Cardiac muscle cell (in vitro differentiated cells and primary cell): ENCODE results near the gene GPAT2. TPM values are rescaled to one million over a fixed set of nuclear protein-coding genes. Genes with fewer than 3 reads are reported as not detected.

Experiments used
- polyA plus RNA-seq: library from polyadenylated mRNA; unstranded; fragments of >200 nt; fragmentation: Nextera tagmentation; extraction: Ambion mirVana; gene quantifications from 2 replicates; pipeline ENCODE4 v1.2.1, GENCODE V29; 2016
- total RNA-seq: library from RNA; depleted of rRNA; stranded (reverse); fragments of >200 nt; gene quantifications from 2 replicates; pipeline ENCODE4 v1.2.3, GENCODE V29; 2016

Gene GPAT2
- total and polyA plus RNA-seq, 2 experiments from 2014 or later = 1.8 to 3.5 TPM

Other genes starting within 250 kb of the GPAT2 start
- gene ANKRD36C, start 43.1 kb downstream of the GPAT2 start, total RNA-seq = 11.0 and 43.9 TPM in 2 replicates
- 35.6 and 49.1 TPM in 2 replicates for gene ANKRD36C, start 43.1 kb downstream of the GPAT2 start, polyA plus RNA-seq
- gene ADRA2B, start 81.7 kb upstream of the GPAT2 start, total RNA-seq = 27.4 and 61.8 TPM in 2 replicates
- 28.5 and 50.8 TPM in 2 replicates for gene ADRA2B, start 81.7 kb upstream of the GPAT2 start, polyA plus RNA-seq
- not detected in 2 replicates for gene ASTL, start 103.6 kb upstream of the GPAT2 start, total RNA-seq
- gene ASTL, start 103.6 kb upstream of the GPAT2 start, polyA plus RNA-seq = not detected in 2 replicates
- 0.89 and 3.0 TPM in 2 replicates for gene DUSP2, start 110.5 kb upstream of the GPAT2 start, total RNA-seq
- 1.0 and 2.2 TPM in 2 replicates for gene DUSP2, start 110.5 kb upstream of the GPAT2 start, polyA plus RNA-seq
- gene STARD7, start 173.9 kb upstream of the GPAT2 start, total RNA-seq = 152 and 161 TPM in 2 replicates
- 214 and 246 TPM in 2 replicates for gene STARD7, start 173.9 kb upstream of the GPAT2 start, polyA plus RNA-seq
- gene TMEM127, start 231.1 kb upstream of the GPAT2 start, total RNA-seq = 55.8 and 59.1 TPM in 2 replicates
- gene TMEM127, start 231.1 kb upstream of the GPAT2 start, polyA plus RNA-seq = 71.0 and 84.2 TPM in 2 replicates
- gene CIAO1, start 231.3 kb upstream of the GPAT2 start, total RNA-seq = 97.3 and 117 TPM in 2 replicates
- gene CIAO1, start 231.3 kb upstream of the GPAT2 start, polyA plus RNA-seq = 88.6 and 92.4 TPM in 2 replicates